ENCODE data around the gene STYXL1.

GRCh38 chr7:75955331-75955955 is 92.4 kb downstream of the STYXL1 start:
- TF ChIP-seq, protein P1, sequence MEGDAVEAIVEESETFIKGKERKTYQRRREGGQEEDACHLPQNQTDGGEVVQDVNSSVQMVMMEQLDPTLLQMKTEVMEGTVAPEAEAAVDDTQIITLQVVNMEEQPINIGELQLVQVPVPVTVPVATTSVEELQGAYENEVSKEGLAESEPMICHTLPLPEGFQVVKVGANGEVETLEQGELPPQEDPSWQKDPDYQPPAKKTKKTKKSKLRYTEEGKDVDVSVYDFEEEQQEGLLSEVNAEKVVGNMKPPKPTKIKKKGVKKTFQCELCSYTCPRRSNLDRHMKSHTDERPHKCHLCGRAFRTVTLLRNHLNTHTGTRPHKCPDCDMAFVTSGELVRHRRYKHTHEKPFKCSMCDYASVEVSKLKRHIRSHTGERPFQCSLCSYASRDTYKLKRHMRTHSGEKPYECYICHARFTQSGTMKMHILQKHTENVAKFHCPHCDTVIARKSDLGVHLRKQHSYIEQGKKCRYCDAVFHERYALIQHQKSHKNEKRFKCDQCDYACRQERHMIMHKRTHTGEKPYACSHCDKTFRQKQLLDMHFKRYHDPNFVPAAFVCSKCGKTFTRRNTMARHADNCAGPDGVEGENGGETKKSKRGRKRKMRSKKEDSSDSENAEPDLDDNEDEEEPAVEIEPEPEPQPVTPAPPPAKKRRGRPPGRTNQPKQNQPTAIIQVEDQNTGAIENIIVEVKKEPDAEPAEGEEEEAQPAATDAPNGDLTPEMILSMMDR (IDR thresholded peaks at IDR 0.05; ENCODE audit: insufficient read depth, low read depth, low read length): no peak
- no peak for TF ChIP-seq EZH2 (IDR thresholded peaks at IDR 0.05; ENCODE audit: insufficient read depth, low read length)

Measured in astrocyte (in vitro differentiated cells and primary cell).